SK-N-SH treated with all-trans-retinoic acid at 6 μM for 48 hours (cell line): Measurements from ENCODE around the gene KLHL1.

ENCODE experiments used
- BACH2 ChIP-seq: fragments of 250-450 bp; sonication (Bioruptor Pico); IDR thresholded peaks from 2 replicates; pipeline ENCODE4 v1.9.0; 2021; ENCODE audit warnings: mild to moderate bottlenecking, borderline replicate concordance
- ISL1 ChIP-seq: fragments of 250-450 bp; sonication (Bioruptor Pico); IDR thresholded peaks from 2 replicates; pipeline ENCODE4 v2.1.2; 2022; ENCODE audit warnings: mild to moderate bottlenecking, moderate library complexity

- no peak for TF ChIP-seq ISL1 (CRISPR knock-in tag)
- no peak for TF ChIP-seq BACH2
Measured at GRCh38 chr13:70043685-70044084, 64.6 kb downstream of the KLHL1 start.
